AG04449 (cell line): ENCODE data around the gene EIF2D.

Experiments
- CTCF ChIA-PET: fragments of 350-600 bp; formaldehyde crosslinking; extraction: SDS; loops from one replicate; lab custom pipeline; 2021; ENCODE audit warnings: antibody characterized with exemption; lab: Yijun Ruan, JAX
- POLR2A ChIA-PET: fragments of 400-600, 350-600 bp; formaldehyde crosslinking; extraction: SDS; loops from one replicate; lab custom pipeline; 2020; ENCODE audit warnings: antibody characterized with exemption, inconsistent platforms; lab: Yijun Ruan, JAX
- DNase-seq: peaks from one replicate; pipeline ENCODE4 v3.0.0-alpha.2; 2010; ENCODE audit warnings: low read depth, low spot score
- H3K4me3 ChIP-seq: 2 replicates; pipeline ENCODE4 v1.5.1; 2011; ENCODE audit warnings: low read depth, mild to moderate bottlenecking, control low read depth, low read length
- CTCF ChIP-seq: IDR thresholded peaks from one replicate; pipeline ENCODE4 v1.5.1; 2011; ENCODE audit warnings: mild to moderate bottlenecking, moderate library complexity, low read length, control low read depth, inconsistent platforms; ENCODE audit not compliant: insufficient read depth; ENCODE audit errors: missing control alignments

EIF2D gene

GRCh38 chr1:206612129-206612876 lies at the start of gene EIF2D:
Gene EIF2D, minus strand, starts transcription at chr1:206612465. Its CDS starts 123 bp downstream, at chr1:206612342.
- TF ChIP-seq CTCF: peak; percentile 99
- CTCF ChIA-PET: interaction anchor here (0.7 to 11.5 kb wide), 37 partner anchors 8 to 435 kb away, joined by 3 to 265 read pairs (median 4); partner anchors contain the start of genes DYRK3 and RASSF5
- POLR2A ChIA-PET: interaction anchor here (0.6 to 1.2 kb wide), 4 partner anchors 10 to 63 kb away, joined by 3 to 9 read pairs (median 4); partner anchors contain the start of gene DYRK3
- DNase-seq: no peak
- H3K4me3 ChIP-seq: peak within 1 kb of the TSS; percentile 95

- ChIA-PET CTCF (interaction anchor here (1.1 to 42.9 kb wide), 7 partner anchors 1 to 251 kb away, joined by 3 to 1486 read pairs (median 31); partner anchors contain the start of genes DYRK3, EIF2D and MAPKAPK2), POLR2A (no interaction called here)
- no peak overlapping the region for H3K4me3 ChIP-seq
- no peak for TF ChIP-seq CTCF
- no peak for DNase-seq
Measured at GRCh38 chr1:206661161-206661820, 49.0 kb upstream of the EIF2D start.

- DNase-seq: no peak
- CTCF ChIA-PET: interaction anchor here (1.0 to 42.9 kb wide), 10 partner anchors 2 to 345 kb away, joined by 3 to 1486 read pairs (median 9); partner anchors contain the start of genes DYRK3 and EIF2D
- H3K4me3 ChIP-seq: no peak overlapping the region
- no peak for TF ChIP-seq CTCF
- POLR2A ChIA-PET: no interaction called here
Measured at GRCh38 chr1:206660136-206660535, 47.9 kb upstream of the EIF2D start.

- TF ChIP-seq CTCF: no peak
- no peak for DNase-seq
- POLR2A ChIA-PET: no interaction called here
- CTCF ChIA-PET: interaction anchor here (0.8 to 42.9 kb wide), 14 partner anchors 4 to 347 kb away, joined by 3 to 1486 read pairs (median 4); partner anchors contain the start of genes DYRK3 and EIF2D
- H3K4me3 ChIP-seq: no peak overlapping the region
Measured at GRCh38 chr1:206658981-206659273, 46.7 kb upstream of the EIF2D start.

- ChIA-PET POLR2A (interaction anchor here (0.5 to 1.6 kb wide), 2 partner anchors 16 to 21 kb away, joined by 3 to 5 read pairs; no protein-coding TSS in a partner anchor), CTCF (interaction anchor here (0.7 to 42.9 kb wide), 18 partner anchors 4 to 361 kb away, joined by 3 to 1486 read pairs (median 4); partner anchors contain the start of genes DYRK3 and EIF2D)
- TF ChIP-seq CTCF: peak; percentile 80
- no peak overlapping the region for H3K4me3 ChIP-seq
- no peak for DNase-seq
Measured at GRCh38 chr1:206658264-206658980, 46.2 kb upstream of the EIF2D start.
